CD4-positive, alpha-beta T cell treated with Interleukin-2 at 100 ng/mL for 4 hours (primary cell): ENCODE measurements around the gene PDE9A.

ENCODE experiments used
- DNase-seq: peaks from one replicate; pipeline ENCODE4 v3.0.0-alpha.2; 2020; ENCODE audit warnings: low spot score

The PDE9A gene

DNA sequence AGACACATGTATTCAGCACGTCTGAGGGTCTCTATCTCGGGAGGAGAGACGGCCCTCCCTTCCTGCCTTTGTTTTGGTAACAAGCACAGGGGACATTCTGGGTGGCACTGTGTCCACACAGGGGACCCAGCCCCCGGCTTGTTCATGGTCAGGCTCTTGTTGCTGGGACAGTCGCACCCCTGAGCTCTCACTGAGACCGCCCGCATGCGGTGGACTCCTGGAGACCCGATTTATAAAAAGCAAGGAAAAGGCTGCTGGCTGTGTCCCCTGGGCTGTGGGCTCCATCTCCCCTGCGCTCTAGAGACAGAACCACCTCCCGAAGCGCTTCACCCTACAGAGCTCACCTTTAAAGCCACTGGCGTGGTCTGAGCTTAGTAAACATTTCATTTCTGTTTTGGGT is 122.5 kb downstream of the PDE9A start:
- no peak for DNase-seq

- no peak for DNase-seq
Measured at GRCh38 chr21:42777064-42777756, 123.8 kb downstream of the PDE9A start.

GRCh38 chr21:42777757-42778344 is 124.4 kb downstream of the PDE9A start:
- DNase-seq: no peak

GRCh38 chr21:42779431-42779861 is 126.0 kb downstream of the PDE9A start:
- DNase-seq: no peak

- DNase-seq: no peak
Measured at GRCh38 chr21:42780617-42781016, 127.2 kb downstream of the PDE9A start.

DNA sequence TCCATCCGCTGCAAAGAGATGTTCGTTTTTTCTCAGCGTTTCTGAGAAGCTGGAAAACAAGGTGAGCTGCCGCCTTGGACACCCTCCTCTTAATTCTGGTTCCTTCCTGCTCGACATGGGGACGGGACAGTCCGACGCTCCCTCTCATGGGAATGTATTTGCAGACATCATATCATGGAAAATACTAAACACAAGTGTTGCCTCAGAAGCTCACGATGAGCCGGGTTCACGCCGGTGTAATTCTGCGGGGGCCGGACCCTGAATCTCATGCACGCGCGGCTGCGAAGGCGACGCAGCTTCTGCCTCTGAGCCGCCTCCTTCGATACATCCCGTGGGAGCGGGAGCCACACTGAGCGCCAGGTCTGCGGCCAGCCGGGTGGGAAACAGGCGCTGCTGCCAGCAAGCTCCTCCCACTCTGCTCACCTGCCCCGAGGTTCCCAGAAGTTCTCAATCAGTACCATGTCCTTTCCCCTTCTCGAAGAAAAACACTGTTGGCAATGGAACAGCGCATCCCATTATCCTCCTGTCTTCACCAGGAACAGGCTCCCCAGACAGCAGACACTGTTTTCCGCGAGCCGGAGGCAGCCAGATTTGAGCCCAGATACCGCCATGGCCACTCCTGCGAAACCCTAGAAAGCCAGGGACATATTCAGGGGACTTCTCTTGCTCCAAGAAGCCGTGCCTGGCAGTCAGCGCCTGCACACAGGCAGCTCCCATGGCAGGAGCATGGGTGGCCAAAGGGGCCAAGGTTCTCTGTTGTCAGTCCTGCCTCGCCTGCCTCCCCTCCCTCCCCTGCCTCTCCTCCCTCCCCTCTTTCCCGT is 127.9 kb downstream of the PDE9A start:
- DNase-seq: no peak

DNA sequence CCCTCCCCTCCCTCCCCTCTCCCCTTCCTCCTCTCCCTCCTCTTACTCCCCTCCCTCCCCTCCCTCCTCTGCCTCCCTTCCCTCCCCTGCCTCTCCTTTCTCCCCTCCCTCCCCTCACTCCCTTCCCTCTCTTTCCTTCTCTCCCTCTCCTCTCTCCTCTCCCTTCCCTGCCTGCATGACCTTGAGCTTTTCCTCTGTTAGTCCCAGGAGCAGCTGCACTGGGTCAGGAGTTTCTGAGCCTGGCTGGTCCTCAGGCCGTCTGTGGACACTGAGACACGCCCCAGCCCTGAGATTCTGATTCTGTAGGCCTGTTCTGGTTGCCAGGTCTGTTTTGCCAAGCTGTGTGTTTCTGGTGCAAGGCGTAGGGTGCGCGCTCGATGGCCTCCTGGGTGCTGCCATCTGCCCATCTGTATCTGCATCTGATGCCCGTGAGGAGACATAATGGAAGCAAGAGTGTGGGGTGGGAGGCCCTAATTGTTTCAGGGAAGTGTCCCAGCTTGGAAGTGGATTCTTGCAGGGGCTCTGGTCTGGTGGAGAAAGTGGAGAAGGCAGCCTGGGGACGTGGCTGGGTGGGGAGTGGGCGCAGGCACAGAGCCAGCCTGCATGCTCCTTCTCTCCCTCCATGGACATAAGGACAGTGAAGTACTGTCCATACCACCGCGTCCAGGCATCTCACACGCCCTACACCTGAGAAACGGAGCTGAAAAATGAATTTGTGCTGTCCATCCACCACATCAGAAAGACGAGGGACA is 128.7 kb downstream of the PDE9A start:
- DNase-seq: no peak

DNA sequence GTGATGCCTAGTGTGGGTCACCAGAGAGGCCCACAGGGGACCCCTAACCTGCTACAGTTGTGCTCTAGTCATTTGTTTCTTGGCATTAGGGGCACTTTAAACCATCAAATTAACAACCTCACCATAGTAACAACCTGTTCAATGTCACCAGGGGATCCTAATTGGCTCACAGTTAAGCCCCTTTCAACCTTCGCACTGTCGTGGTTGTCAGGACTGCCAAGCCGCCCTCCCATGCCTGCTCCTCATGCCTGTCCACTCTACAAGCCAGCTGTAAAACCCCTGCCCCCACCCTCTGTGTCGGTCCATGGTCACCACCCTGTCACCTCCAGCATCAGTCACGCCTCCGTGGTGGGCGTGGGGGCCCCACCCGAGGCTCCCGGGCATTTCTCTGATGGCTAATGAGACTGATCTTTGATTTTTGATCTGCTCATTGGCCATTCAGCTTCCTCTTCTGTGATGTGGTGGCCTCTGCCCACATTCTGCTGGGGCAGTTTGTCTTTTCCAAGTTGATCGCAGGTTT is 129.4 kb downstream of the PDE9A start:
- no peak for DNase-seq

GRCh38 chr21:42784276-42784675 is 130.9 kb downstream of the PDE9A start:
- DNase-seq: peak; percentile 2

DNA sequence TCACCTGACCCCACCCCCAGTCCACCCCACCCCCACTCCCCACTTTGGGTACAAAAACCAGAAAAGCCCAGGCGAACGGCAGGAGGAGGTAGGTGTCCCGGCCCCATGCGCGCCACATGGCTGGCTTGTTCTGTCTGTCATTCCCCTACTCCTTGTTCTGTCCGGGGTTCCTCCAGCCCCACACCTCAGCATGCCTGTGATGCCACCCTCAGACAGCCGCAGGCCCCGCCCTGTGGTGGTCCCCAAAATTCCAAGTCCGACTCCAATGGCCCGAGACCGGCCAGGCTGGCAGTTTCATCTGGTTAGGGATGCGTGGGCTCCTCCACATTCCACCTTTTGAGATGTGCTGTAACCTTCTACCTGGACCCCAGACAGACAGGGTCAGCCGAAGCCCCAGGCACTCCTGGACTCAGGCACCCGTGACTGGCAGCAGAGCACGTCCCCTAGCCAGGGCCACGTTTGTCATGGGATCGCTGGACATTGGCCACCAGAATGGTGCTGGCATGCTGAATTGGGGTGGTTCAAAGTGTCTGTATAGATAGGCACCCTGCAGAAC is 131.6 kb downstream of the PDE9A start:
- no peak for DNase-seq

GRCh38 chr21:42785666-42786427 is 132.4 kb downstream of the PDE9A start:
- no peak for DNase-seq

DNA sequence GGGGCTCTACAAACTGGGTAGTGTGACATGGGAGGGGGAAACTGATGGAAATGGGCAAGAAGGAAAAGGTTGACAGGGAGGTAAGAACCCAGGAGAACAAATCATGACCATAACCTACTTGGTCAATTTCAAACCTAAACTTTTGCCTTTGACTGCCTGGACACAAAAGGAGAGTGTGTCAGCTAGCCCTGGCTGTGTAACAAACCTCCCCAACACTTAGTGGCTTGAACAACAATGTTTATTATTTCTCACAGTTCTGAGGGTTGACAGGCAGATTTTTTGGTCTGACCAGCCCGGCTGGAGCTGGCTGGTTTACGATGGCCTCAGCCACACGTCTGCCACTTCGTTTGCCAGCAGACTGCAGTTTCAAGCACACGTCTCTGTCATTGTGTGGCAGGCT is 133.5 kb downstream of the PDE9A start:
- no peak for DNase-seq

- DNase-seq: no peak
Measured at GRCh38 chr21:42787613-42788012, 134.2 kb downstream of the PDE9A start.

DNA sequence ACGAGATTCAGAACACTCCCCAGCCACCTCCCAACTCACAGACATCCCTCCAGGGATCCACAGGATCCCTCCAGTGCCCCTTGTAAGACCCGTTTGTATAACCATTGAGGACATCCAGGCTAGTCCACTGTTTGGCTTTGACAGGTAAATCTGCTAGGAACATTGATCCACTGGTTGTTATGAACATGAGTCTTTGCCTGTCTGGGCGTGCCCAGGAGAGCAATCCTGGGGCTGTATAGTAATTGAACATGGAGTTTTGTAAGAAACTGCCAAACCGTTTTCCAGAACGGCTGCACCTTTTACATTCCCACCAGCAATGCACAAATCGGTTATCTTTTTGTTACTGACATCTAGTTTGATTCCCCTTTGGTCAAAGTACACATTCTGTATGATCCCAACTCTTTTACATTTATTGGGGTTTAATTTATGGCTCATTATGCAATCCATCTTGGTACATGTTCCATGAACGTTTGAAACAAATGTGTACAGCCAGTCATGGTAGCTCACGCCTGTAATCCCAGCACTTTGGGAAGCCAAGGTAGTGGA is 137.2 kb downstream of the PDE9A start:
- DNase-seq: no peak

- DNase-seq: no peak
Measured at GRCh38 chr21:42793774-42794173, 140.4 kb downstream of the PDE9A start.

DNA sequence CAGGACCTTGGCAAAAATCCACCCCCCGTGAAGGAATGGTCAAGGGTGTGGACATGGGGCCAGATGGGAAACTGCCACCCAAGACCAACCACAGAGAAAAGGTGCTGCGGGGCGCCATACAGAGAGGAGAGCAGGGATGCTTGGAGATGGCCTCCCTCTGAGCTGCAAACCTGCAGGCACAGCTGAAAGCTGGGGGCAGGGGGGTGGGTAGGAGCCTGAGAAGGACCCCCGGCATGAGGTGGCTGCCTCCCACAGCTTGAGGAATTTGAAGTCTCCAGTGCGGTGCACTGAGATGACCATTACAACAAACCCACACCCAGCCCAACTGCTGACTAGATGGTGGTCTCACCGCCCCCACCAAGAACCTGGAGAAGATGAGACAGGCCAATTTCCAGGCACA is 141.1 kb downstream of the PDE9A start:
- DNase-seq: no peak

DNA sequence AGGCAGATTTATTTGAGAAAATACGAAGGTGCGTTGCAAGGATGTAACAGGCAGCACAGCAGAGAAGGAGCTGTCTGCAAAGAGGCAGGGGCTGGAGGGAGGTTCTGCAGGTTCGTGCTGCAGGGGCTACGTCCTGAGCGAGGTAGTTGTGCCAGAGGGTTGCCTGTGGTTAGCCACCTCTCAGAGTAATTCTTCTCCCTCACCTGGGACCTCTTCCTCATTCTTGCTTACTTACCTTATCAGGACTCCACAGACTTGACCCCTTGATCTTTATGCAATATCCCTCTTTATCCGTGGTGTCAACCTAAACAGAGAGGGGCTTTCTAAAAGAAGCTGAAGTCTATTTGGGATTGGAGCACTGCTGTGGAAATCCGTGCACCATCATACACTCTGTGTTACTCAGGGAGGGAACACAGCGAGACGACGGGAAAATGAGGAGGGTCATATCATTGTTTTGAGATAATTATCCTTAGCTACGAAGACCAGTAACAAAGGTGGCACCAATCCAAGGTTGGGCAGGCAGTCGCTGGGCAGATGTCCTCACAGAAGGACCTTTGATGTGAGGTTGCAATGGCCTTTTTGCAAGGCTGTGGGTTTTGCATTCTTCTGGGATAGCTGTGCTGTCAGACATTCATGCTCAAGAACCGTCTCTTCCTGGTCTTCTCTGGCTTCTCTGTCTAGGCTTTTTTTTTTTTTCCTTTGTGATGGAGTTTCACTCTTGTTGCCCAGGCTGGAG is 143.1 kb downstream of the PDE9A start:
- no peak for DNase-seq

DNA sequence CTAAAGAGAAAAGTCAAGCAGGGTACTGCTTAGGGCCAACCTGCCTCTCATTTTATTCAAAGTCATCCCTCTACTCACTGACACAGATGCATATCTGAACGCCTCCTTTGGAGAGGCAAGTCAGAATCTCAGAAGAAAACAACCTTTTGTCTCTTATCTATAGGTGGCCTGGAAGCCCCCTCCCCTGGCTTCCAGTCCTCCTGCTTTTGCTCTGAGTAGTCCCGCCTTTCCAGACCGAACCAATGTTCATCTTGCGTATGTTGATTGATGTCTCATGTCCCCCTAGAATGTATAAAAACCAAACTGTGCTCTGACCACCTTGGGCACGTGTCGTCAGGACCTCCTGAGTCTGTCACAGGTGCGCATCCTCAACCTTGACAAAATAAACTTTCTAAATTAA is 144.1 kb downstream of the PDE9A start:
- no peak for DNase-seq

- DNase-seq: no peak
Measured at GRCh38 chr21:42798106-42798505, 144.7 kb downstream of the PDE9A start.

DNA sequence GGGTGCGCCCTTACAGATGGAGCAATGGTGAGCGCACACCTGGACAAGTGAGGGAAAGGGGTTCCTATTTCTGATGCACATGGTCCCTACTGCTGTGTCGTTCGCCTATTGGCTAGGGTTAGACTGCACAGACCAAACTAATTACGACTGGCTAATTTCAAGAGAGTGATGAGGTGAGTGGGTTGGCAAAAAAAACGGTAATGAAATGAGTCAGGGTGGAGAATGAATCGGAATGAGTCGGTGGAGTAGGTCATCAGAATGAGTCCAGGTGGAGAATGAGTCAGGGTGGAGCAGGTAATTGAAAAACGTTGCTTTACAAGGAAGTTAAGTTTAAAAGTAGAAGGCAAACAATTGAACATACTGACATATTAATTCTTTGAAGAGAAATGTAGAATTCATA is 146.1 kb downstream of the PDE9A start:
- DNase-seq: no peak
